HG02623 (cell line): ENCODE data around the gene RABIF.

Experiments
- ATAC-seq: cut with Tn5 transposase; IDR thresholded peaks from one replicate; pipeline ENCODE4 v1.9.1; 2021; ENCODE audit warnings: moderate library complexity; ENCODE audit not compliant: unreplicated experiment

Gene RABIF

GRCh38 chr1:202879128-202879527 lies 9.8 kb downstream of the RABIF start:
- no peak for ATAC-seq

GRCh38 chr1:202873026-202873425 lies 15.9 kb downstream of the RABIF start:
- ATAC-seq = no peak

- no peak for ATAC-seq
Observed at GRCh38 chr1:202871367-202871766, 17.6 kb downstream of the RABIF start.

DNA sequence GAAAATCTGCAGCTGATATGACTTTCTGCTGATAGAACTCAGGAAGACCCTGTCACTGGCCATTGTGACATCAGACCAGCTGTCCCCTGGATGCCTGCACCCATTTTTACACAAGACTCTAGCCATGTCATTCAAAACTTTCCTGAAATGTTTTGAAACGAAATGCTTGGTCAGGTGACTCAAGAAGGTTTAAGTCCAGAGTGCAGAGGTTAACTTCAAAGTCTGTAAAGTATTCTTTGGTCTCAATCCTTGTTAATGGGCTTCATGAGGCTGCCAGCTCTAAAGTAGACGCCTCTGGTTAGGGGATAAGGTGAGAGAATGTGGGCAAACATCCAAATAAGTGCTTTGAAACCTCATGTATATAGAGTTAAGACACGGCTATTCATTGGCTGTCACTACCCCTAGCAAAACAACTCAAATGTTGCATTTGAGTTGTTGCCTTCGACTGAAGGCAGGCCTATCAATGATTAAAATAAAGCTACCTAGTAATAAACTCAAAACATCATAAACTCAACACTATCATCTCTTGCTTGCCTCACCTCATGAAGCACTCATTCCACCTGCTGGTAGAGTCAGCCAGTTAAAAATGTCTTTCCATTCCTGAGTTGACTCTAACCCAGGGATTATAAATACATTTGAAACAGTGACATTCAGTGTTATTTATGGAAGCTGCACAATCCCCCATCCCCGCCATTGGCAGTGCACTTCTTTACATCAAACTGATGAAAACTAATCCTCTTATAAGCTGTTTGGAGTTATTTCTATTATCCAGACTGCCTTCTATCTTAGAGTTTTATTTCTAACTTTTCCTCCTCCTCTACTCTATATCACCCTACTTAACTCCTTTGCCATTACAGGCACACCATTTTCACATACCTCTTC lies 26.0 kb downstream of the RABIF start:
- no peak for ATAC-seq

DNA sequence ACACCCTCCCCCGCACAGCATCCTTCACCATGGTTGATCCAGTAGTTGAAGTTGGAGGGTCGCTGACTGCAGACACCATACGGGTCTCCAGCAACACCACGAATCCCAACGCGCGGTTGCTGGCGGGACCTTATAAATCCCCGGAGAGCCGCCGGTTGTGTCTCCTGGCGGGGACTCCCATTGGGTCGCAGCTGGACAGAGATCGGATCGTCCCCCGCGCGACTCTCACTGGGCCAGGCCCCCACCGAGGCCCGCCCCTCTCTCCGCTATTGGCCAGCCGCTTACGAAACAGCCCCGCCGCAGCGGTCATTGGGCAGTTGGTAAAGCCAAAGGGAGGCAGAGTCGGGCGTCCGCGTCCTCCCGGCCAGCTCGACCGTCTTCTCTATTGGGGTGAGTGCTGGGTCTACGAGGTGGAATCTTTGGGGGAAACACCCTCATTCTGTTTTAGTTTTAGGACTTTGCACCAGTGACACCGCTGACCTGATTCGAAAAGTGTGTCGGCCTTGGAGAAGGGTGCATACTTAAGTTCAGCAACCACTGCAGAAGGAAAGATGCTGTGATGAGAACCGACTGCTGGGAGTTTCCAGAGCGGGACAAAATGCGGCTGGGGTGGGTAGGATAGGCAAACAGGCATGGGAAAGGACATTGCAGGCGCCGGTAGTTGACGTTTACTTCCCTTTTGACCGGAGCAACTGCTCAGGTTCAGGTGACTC lies 27.4 kb downstream of the RABIF start:
- ATAC-seq = peak; percentile 83

GRCh38 chr1:202860744-202861419 lies 28.1 kb downstream of the RABIF start:
- no peak for ATAC-seq

DNA sequence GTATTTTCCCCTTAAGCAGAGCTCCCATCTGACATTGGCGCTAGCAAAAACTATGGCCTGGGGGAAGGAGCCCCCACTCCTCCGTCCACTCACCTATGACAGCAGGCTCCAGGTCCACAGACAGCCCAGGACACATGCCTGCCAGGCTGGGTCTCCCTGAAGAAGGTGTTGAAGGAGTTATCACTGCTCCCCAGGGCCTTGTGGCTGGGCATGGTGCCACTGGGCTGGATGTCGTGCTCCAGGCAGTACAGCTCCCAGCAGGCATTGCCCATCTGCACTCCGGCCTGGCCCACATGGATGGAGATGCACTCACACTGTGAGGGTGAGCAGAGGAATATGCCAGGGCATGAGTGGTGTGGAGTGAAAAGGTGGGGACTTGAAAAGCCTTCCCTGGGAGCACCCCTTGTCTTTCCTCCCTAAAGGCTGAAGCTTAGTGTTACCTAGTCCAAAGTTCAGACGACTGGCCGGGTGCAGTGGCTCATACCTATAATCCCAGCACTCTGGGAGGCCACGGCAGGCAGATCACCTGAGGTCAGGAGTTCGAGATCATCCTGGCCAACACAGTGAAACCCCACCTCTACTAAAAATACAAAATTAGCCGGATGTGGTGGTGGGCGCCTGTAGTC lies 30.0 kb downstream of the RABIF start:
- ATAC-seq = no peak

GRCh38 chr1:202858331-202858730 lies 30.6 kb downstream of the RABIF start:
- ATAC-seq = no peak

- no peak for ATAC-seq
Observed at GRCh38 chr1:202857136-202857610, 31.8 kb downstream of the RABIF start.

- ATAC-seq = no peak
Observed at GRCh38 chr1:202856014-202856413, 32.9 kb downstream of the RABIF start.

- ATAC-seq = no peak
Observed at GRCh38 chr1:202854787-202855186, 34.2 kb downstream of the RABIF start.

DNA sequence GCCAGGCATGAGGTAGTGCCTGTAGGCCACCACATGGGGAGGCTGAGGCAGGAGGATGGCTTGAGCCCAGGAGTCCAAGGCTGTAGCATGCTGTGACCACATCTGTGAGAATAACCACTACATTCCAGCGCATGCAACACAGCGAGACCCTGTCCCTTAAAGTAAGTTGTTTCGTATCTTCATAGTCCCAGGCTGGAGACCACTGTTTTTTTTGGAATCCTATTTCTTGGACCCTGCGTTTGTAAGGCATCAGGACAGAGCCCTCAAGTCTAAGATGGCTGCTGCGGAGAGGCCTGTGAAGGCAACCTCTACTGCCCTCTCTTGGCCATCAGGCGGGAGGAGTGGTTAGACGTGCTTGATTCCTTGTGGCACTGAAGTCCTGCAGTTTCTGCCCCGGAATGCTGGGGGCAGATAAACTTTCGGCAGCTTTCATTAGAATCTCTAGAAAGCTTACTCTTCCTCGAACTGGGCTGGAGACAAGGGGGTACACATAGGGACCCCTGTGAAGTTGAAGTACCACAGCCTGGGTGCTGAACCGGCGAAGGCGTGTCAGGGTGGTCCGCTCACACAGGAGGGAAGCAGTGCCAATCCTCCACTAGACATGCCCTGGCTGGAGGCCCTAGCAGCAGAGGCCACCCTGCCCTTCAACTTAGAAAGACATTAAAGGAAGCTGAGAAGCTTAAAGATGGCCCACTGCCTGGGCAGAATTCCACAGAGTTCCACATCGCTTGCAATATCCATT lies 36.6 kb downstream of the RABIF start:
- no peak for ATAC-seq

DNA sequence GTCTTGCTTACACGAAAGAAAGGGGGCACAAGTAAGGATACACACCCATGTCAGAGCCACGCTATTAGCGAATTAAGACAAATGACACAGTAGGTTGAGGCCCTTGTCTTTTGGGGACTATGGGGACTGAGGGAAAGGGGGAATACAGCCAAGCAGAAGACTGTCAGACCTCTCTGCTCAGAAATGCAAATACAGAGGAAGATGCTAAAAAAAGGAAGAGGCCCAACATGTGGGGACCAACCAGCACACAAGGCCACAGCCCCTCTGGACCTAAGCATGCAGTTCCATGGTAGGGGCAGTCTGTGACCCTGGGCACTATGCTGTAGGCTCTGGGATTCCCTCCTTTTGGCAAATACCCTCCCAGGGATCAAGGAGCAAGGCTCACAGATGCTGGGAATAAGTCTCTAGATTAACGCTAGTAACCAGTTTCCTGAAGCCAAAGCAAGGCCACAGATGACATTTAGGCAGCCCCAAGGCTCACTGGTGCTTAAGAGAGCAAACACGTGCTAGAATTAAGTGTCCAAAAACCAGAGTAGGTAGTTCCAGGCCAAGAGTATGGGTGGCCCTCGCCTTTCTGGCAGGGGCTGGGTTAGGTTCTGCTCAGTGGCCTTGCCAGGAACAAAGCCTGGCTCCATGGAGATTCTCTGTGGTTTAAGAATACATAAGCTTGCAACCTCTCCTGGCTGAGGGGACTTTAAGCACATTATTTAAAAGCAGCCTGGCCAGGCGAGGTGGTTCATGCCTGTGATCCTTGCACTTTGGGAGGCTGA lies 38.2 kb downstream of the RABIF start:
- ATAC-seq = no peak

- ATAC-seq = peak; percentile 79
Observed at GRCh38 chr1:202848191-202848542, 40.8 kb downstream of the RABIF start.

GRCh38 chr1:202844935-202845334 lies 44.0 kb downstream of the RABIF start:
- no peak for ATAC-seq

DNA sequence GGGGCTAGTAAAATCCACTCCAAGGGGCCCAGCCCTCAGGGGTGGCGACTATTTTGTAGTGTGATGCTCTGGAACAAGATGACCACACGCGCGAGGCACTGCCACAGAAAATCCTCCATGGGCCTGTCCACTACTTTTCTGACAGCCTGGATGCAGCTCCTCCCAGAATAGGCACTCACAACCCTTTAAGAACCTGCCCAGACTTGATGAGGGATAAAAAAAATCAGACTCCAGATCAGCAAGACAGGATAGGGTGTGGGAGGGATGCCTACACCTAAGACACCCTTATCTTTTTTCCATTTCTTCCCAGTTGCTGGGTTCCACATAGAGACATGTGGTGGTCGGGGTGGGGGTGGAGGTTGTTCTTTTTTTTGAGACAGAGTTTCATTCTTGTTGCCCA lies 44.7 kb downstream of the RABIF start:
- no peak for ATAC-seq

DNA sequence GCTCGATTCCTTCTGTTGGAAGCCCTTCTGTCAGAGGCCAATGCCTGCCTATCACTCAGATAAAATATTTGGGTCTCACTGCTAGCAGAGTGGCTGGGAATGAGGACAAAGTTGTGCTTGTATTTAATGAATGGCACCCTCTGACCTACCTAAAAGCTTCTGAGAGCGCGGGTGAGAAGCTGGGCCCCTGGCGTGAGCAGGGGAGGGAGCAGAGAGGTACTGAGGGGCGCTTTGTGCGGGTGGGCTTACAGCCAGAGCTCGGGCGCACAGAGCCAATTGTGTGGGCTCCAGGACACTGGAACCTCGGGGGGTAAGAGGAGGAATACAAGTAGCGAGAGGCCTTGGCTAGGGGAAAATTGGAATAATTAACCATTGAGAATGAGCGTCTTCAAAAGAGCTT lies 45.9 kb downstream of the RABIF start:
- no peak for ATAC-seq

- no peak for ATAC-seq
Observed at GRCh38 chr1:202837746-202838262, 51.1 kb downstream of the RABIF start.

DNA sequence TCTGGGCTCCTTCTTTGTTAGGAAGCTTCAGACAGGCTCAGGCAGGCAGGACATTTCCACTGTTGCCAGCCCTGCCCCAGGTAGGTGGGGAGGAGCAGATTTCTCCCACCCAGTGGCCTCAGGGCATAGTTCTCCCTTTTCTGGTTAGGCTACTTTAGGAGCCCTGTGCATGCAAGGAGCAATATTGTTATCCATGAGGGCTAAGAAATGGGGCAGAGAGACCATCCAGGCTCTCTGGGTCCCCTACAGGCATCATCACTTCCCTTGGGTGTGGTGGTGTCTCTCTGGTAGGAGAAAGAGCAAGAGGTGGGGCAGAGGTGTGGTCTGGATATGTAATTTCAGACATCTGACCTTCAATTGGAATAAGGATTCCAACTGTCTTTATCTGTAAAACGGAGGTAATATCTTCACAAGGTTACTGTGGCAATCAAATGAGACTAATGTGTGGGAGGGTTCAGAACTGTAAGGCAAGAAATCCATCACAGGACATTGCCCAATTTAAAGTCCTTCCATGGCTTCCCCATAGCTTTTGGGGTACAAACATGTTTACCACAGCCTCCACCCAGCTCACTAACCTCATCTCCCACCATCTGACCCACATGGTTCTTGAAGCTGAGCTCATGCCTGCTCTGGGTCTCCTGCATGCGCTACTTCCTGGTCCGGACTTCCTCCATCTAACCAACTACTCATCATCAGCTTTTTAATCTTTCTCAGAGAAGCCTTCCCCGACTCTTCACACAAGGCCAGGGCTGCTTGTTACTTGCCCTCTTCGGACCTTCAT lies 52.1 kb downstream of the RABIF start:
- ATAC-seq = no peak
